Measurements from ENCODE around the gene IL17C. TPM values are rescaled to one million over a fixed set of nuclear protein-coding genes. Genes with fewer than 3 reads are reported as not detected.
A peak's percentile ranks its signal among the peaks of the same experiment; 100 is the strongest.

Gene IL17C
- total and polyA plus RNA-seq, 9 of the 15 experiments (the other 6 are each of a cell fraction or from before 2014, with no cell fraction given): not detected

DNA sequence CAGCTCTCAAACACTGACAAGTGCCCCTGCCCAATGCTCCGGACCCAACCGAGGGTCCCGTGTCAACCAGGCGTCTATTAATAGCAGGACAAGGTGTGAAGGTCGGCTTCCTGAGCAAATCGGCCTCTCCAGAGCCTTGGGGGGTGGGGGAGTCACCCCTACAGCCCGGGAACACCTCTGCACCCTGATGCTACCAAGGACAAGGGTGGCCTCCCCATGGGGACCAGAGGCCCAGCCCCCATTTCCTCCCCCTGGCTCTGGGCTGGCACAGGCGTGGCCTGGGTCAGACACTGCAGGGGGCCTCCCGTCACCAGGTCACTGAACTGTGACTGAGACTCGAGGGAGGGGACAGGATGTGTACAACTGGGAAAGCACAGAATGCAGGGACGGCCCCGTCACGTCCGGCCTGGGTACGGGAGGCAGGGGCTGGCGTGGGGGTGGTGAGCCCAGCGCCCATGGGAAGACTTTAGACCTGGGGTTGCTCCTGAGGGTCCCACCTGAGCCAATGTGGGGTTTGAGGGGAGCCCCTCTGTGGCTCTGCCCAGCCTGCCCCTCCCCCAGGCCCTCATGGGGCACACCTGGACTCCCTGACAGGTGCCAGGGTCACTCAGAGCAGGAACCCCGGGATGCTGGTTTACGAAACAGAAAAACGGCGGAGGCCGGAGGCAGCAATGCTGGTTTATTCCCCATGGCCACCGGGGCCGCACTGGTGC, 13.1 kb downstream of the IL17C start:
- 14% methylated on average over 18 of the region's 24 CpGs for WGBS (ENCODE audit: insufficient coverage, low coverage, missing lambda C conversion rate)
- TF ChIP-seq KAT8 (IDR thresholded peaks at IDR 0.05; ENCODE audit: low read depth) (no peak), STAG1 (CRISPR knock-in tag; IDR thresholded peaks at IDR 0.05; ENCODE audit: borderline replicate concordance) (no peak), PHB2 (IDR thresholded peaks at IDR 0.05; ENCODE audit: low read depth) (no peak), ZNF41 (CRISPR knock-in tag; conservative IDR thresholded peaks at IDR 0.05) (no peak), NCOA2 (IDR thresholded peaks at IDR 0.05; ENCODE audit: partially characterized antibody in 2 of 2) (no peak), ARID1B (IDR thresholded peaks at IDR 0.05) (peak; percentile 59), HCFC1 (IDR thresholded peaks at IDR 0.05; ENCODE audit: low read depth, low read length) (no peak; the same call in 1 of the 2 replicates), NFE2L1 (tag; IDR thresholded peaks at IDR 0.05; ENCODE audit: borderline replicate concordance, low read depth) (no peak), KAT2B (IDR thresholded peaks at IDR 0.05; ENCODE audit: low read depth, low read length) (no peak), ZNF253 (CRISPR knock-in tag; conservative IDR thresholded peaks at IDR 0.05) (no peak), ETS2 (tag; IDR thresholded peaks at IDR 0.05; ENCODE audit: borderline replicate concordance, poor library complexity, severe bottlenecking) (no peak), NEUROD1 (IDR thresholded peaks at IDR 0.05; ENCODE audit: borderline replicate concordance, low read depth, low read length, partially characterized antibody) (peak; percentile 12), PREB (CRISPR knock-in tag; IDR thresholded peaks at IDR 0.05) (no peak), ZNF232 (CRISPR knock-in tag; IDR thresholded peaks at IDR 0.05) (no peak), EZH2 (IDR thresholded peaks at IDR 0.05; ENCODE audit: borderline replicate concordance, low read depth, low read length) (no peak), CBX5 (IDR thresholded peaks at IDR 0.05; ENCODE audit: borderline replicate concordance, low read depth) (no peak), GABPA (tag; conservative IDR thresholded peaks at IDR 0.05; ENCODE audit: low read depth) (peak; percentile 88)
- TF ChIP-seq, protein P1, sequence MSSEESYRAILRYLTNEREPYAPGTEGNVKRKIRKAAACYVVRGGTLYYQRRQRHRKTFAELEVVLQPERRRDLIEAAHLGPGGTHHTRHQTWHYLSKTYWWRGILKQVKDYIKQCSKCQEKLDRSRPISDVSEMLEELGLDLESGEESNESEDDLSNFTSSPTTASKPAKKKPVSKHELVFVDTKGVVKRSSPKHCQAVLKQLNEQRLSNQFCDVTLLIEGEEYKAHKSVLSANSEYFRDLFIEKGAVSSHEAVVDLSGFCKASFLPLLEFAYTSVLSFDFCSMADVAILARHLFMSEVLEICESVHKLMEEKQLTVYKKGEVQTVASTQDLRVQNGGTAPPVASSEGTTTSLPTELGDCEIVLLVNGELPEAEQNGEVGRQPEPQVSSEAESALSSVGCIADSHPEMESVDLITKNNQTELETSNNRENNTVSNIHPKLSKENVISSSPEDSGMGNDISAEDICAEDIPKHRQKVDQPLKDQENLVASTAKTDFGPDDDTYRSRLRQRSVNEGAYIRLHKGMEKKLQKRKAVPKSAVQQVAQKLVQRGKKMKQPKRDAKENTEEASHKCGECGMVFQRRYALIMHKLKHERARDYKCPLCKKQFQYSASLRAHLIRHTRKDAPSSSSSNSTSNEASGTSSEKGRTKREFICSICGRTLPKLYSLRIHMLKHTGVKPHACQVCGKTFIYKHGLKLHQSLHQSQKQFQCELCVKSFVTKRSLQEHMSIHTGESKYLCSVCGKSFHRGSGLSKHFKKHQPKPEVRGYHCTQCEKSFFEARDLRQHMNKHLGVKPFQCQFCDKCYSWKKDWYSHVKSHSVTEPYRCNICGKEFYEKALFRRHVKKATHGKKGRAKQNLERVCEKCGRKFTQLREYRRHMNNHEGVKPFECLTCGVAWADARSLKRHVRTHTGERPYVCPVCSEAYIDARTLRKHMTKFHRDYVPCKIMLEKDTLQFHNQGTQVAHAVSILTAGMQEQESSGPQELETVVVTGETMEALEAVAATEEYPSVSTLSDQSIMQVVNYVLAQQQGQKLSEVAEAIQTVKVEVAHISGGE (CRISPR knock-in tag; IDR thresholded peaks at IDR 0.05): peak; percentile 33 to 90 (median 62); a peak in 4 of 6 replicates

More for the DNA sequence above, 13.1 kb downstream of the IL17C start:
- ChIA-PET CTCF (ENCODE audit: low intra/inter-chr PET ratio) (no interaction called here), POLR2A (interaction anchor here (0.7 to 1.1 kb wide), 4 partner anchors 11 to 221 kb away, joined by 3 to 4 read pairs (median 3); no protein-coding TSS in a partner anchor)
- intact Hi-C loops (cut with micrococcal nuclease) (no loop called here), in situ Hi-C loops (cut with MboI) (no loop called here)
- Histone ChIP-seq H3K27ac (ENCODE audit: extremely low read depth, low read depth, low read length) (peak overlapping the region; percentile 95), H3K36me3 (ENCODE audit: control insufficient read depth, insufficient read depth, low read length) (peaks cover 69% of the 10 kb centered on the region; the same call in 2 of the 3 replicates), H3K4me1 (replicated peaks in 1 of 2; ENCODE audit: control insufficient read depth in 2 of 2, insufficient read depth in 2 of 2, low read length in 2 of 2) (peaks cover 11 to 93% of the 10 kb centered on the region in 2 experiments; a peak in 4 of 5 replicates), H3K4me2 (ENCODE audit: insufficient read depth, low read length) (peak overlapping the region; percentile 92), H4K20me1 (replicated peaks; ENCODE audit: control insufficient read depth, insufficient read depth, low read length) (peaks cover 3% of the 10 kb centered on the region; the same call in 1 of the 2 replicates), H3K9me1 (ENCODE audit: control insufficient read depth, insufficient read depth, low read length) (no peaks in the 10 kb centered on the region), H3K79me2 (ENCODE audit: control insufficient read depth, insufficient read depth, low read length) (peaks cover 33% of the 10 kb centered on the region), H3K9me3 (replicated peaks; ENCODE audit: control insufficient read depth, insufficient read depth, low read depth, low read length) (no peaks in the 10 kb centered on the region), H3K27me3 (ENCODE audit: control insufficient read depth in 2 of 2, insufficient read depth in 2 of 2, low read length in 2 of 2) (no peaks in the 10 kb centered on the region), H2AFZ (ENCODE audit: low read depth, low read length) (peak overlapping the region; percentile 25), H3K4me3 (peak overlapping the region; percentile 84), H3K9ac (ENCODE audit: insufficient read depth in 1 of 2, low read depth in 2 of 2, low read length in 2 of 2) (peak overlapping the region; percentile 73 to 82)
- DNase-seq (ENCODE audit: extremely low read depth in 1 of 4, low spot score in 3 of 4): peak; percentile 79 to 91 (median 84)
- peak; percentile 93 for FAIRE-seq
- BruUV-seq (replicated peaks): no TSS peak
- peak; percentile 85 for ATAC-seq

All from K562 (cell line).